ENCODE results near the gene RASL12.
"Not testable (repeated sequence)": the region's sequence is repeated elsewhere in the genome, so short reads cannot be mapped to it uniquely, and the experiment has no call there.

RASL12 gene

DNA sequence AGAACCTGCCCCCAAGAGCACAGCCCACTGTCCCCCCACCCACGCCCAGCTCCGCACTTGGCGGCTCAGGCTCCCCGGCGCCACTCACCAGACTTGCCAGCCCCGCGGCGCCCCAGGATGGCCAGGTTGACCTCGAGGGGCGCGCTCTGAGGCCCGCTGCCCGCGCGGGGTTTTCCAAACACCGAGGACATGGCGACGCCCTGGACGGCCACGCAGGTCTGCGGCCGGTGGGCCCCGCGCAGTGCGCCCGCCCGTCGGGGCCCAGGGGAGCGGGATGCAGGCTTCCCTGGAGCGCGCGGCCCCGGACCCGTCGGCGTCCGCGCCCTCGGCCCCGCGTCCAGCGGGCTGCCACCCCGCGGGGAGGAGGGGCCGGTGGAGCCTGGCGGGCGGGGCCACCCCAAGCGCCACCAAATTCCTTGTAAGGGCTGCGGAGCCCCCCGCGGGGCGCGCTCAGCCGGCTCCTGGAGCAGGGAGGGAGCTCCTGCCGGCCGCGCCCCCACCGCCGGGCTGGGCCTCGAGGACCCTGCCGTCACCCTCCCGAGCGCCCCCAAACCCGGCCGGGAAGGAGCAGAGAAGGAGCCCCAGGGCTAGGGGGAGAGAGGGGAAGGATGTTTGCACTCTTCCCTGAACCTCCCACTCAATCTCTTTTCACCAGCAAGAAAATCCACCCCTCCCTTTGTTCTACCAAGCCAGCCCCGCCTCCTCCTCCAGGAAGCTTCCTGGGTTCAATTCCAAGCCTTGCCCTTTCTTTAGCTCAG lies at the start of gene RASL12:
Gene RASL12 (minus strand): TSS at position 347 of the 758 bp plus-strand sequence. CDS start 156 bp downstream, at position 191.
- DNase-seq (no peak), ATAC-seq (replicated peaks) (peak; percentile 14 to 22)
- Mint-ChIP-seq H3K36me3 (no peaks in the 10 kb centered on the region), H3K27ac (peak within 1 kb of the TSS; percentile 10), H3K27me3 (peaks cover 22 to 43% of the 10 kb centered on the region in 2 donors), H3K9me3 (no peaks in the 10 kb centered on the region), H3K4me3 (peak within 1 kb of the TSS; percentile 42 to 61), H3K4me1 (peaks cover 6 to 17% of the 10 kb centered on the region in 2 donors)

- Mint-ChIP-seq H3K4me3 (no peak overlapping the region), H3K9me3 (no peaks in the 10 kb centered on the region), H3K27ac (no peak overlapping the region), H3K27me3 (no peaks in the 10 kb centered on the region), H3K4me1 (no peaks in the 10 kb centered on the region), H3K36me3 (peaks cover 45 to 51% of the 10 kb centered on the region in 2 donors)
- DNase-seq (no peak), ATAC-seq (replicated peaks) (no peak)
These were observed 47.8 kb upstream of the RASL12 start for GRCh38 chr15:65115542-65115941.

GRCh38 chr15:65115086-65115485 lies 47.3 kb upstream of the RASL12 start, which contains the start of gene UBAP1L:
TSS of gene UBAP1L (minus strand) at chr15:65115200. CDS start at chr15:65106215, 8,985 bp downstream.
- Mint-ChIP-seq H3K9me3 (no peaks in the 10 kb centered on the region), H3K4me3 (no peak within 1 kb of the TSS), H3K27ac (no peak within 1 kb of the TSS), H3K27me3 (no peaks in the 10 kb centered on the region), H3K36me3 (peaks cover 45 to 51% of the 10 kb centered on the region in 2 donors), H3K4me1 (no peaks in the 10 kb centered on the region)
- ATAC-seq (replicated peaks) (no peak), DNase-seq (no peak)

DNA sequence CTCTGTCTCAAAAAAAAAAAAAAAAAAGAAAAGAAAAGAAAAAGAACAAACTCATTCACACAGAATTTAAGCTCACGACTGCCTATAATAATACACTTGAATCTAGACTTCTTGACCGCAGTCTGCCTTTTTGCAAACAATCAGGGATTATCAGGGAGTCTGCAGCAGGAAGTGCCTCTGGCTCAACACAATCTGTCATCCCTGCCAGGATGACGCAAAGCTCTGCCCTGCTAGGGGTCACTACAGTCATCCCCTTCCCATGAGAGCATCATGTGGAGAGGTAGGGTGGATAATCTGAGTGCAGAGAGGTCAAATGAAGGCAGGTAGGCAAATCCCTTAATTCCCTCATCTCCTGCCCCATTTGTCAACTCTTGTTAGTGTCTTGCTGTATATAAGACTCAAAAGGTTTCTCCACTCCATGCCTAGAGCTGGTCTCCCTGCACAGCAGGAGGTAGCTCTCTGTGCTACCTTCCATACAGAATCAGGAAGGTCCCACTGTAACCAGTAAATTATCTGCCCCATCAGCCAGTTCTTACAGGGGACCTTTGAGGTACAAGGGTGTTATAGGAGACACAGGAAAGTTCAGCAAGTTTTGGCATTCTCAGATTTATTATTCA lies 43.0 kb upstream of the RASL12 start:
- Mint-ChIP-seq H3K9me3 (no peaks in the 10 kb centered on the region), H3K36me3 (peaks cover 27 to 54% of the 10 kb centered on the region in 2 donors)
- DNase-seq: no peak

GRCh38 chr15:65106011-65106590 lies 38.3 kb upstream of the RASL12 start:
- Mint-ChIP-seq H3K27me3 (no peaks in the 10 kb centered on the region), H3K4me1 (peaks cover 2 to 11% of the 10 kb centered on the region in 2 donors), H3K36me3 (peaks cover 33 to 56% of the 10 kb centered on the region in 2 donors), H3K4me3 (no peak overlapping the region), H3K9me3 (no peaks in the 10 kb centered on the region), H3K27ac (no peak overlapping the region)
- no peak for DNase-seq
- no peak for ATAC-seq (replicated peaks)

More for the DNA sequence above, 43.0 kb upstream of the RASL12 start:
- H3K4me3 Mint-ChIP-seq: no peak overlapping the region
- H3K27ac Mint-ChIP-seq: no peak overlapping the region
- no peaks in the 10 kb centered on the region for H3K27me3 Mint-ChIP-seq
- H3K4me1 Mint-ChIP-seq: peaks cover 0 to 5% of the 10 kb centered on the region in 2 donors
- ATAC-seq (replicated peaks): no peak

DNA sequence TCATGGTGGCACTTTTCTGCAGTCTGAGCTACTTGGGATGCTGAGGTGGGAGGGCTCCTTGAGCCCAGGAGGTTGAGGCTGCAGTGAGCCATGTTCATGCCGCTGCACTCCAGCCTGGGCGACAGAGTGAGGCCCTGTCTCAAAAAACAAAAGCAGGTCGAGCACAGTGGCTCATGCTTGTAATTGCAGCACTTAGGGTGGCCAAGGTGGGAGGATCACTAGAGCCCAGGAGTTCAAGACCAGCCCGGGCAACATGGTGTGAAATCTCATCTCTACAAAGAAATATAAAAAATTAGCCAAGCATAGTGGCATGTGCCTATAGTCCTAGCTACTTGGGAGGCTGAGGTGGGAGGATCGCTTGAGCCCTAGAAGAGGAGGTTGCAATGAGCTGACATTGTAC lies 37.2 kb upstream of the RASL12 start:
- H3K4me3 Mint-ChIP-seq: no peak overlapping the region
- peaks cover 38 to 60% of the 10 kb centered on the region in 2 donors for H3K36me3 Mint-ChIP-seq
- H3K27ac Mint-ChIP-seq: no peak overlapping the region
- DNase-seq (no peak), ATAC-seq (replicated peaks) (no peak)
- H3K4me1 Mint-ChIP-seq: peaks cover 2 to 11% of the 10 kb centered on the region in 2 donors
- no peaks in the 10 kb centered on the region for H3K9me3 Mint-ChIP-seq
- H3K27me3 Mint-ChIP-seq: no peaks in the 10 kb centered on the region

DNA sequence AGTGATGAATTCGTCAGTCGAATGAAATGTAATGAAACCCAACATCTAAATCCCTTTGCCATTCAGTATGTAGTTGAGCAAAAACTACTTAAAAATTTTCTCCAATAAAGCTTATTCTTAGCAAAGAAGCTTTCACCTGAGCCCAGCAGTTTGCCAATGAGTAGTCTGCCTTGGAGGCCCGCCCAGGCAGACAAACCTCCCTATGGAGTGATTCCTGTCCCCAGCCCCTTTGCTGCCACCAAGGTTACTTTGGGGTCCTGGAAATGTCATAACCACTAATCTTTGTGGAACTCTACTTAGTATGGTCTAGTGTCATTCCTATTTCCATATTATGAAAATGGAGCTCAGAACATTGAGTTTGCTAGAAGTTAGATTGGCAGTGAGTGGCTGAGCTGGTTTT lies 35.1 kb upstream of the RASL12 start:
- Mint-ChIP-seq H3K36me3 (peaks cover 46 to 67% of the 10 kb centered on the region in 2 donors), H3K27me3 (no peaks in the 10 kb centered on the region), H3K4me1 (peaks cover 2 to 11% of the 10 kb centered on the region in 2 donors), H3K27ac (no peak overlapping the region), H3K4me3 (no peak overlapping the region), H3K9me3 (no peaks in the 10 kb centered on the region)
- DNase-seq: no peak
- no peak for ATAC-seq (replicated peaks)

- Mint-ChIP-seq H3K36me3 (peaks cover 45 to 71% of the 10 kb centered on the region in 2 donors), H3K27me3 (no peaks in the 10 kb centered on the region), H3K9me3 (no peaks in the 10 kb centered on the region), H3K4me3 (no peak overlapping the region), H3K27ac (no peak overlapping the region), H3K4me1 (peaks cover 2 to 11% of the 10 kb centered on the region in 2 donors)
- ATAC-seq (replicated peaks) (no peak), DNase-seq (no peak)
These were observed 34.3 kb upstream of the RASL12 start for GRCh38 chr15:65101891-65102708.

DNA sequence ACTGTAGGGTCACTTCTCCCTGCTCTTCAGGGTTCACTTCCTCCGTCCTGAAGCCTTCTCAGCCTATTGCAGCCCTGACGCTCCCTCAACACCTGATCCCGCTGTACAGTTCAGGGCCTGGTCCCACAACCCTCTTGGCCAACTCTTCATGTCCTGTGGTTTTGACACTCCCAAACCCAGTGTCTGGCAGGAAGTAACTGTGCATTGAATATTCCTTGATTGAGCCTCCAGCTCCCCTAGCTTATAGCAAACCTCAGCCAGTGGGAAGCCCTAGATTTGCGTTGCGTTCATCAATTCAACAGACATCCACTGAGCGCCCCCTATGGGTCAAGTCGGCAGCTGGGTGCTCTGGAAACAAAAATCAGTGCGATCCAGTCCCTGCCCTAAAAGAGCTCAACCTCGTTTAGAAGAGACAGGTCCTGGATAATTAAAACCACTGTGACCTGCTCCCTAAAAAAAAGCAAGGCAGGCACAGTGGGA lies 33.7 kb upstream of the RASL12 start:
- H3K36me3 Mint-ChIP-seq: peaks cover 44 to 75% of the 10 kb centered on the region in 2 donors
- H3K9me3 Mint-ChIP-seq: no peaks in the 10 kb centered on the region
- H3K4me1 Mint-ChIP-seq: peaks cover 2 to 11% of the 10 kb centered on the region in 2 donors
- H3K27me3 Mint-ChIP-seq: no peaks in the 10 kb centered on the region
- ATAC-seq (replicated peaks) (peak in 1 of 2 donors; percentile 34), DNase-seq (no peak)
- H3K27ac Mint-ChIP-seq: no peak overlapping the region
- H3K4me3 Mint-ChIP-seq: no peak overlapping the region

DNA sequence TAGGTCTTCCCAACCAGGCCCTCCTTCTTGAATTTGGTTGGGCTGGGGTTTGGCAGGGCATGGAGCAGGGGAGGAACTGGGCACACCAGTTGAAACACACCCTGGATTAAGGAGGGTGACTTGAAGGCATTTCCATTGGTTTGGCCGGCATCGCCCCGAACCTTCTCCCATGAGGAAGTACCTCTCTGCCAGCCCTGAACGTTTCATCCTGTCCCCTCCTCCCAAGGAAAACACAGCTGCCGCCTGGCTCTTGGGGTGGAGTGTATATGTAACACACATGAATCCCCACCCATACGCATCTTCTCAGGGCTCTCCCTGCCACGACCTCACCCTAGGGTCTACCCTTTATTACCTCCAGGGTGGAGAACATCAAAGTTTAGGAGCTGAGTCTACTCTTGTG lies 32.7 kb upstream of the RASL12 start:
- Mint-ChIP-seq H3K27ac (peak overlapping the region; percentile 20), H3K9me3 (no peaks in the 10 kb centered on the region), H3K4me3 (no peak overlapping the region), H3K36me3 (peaks cover 42 to 67% of the 10 kb centered on the region in 2 donors), H3K27me3 (no peaks in the 10 kb centered on the region), H3K4me1 (peaks cover 2 to 6% of the 10 kb centered on the region in 2 donors)
- no peak for DNase-seq
- no peak for ATAC-seq (replicated peaks)

- H3K36me3 Mint-ChIP-seq: peaks cover 44 to 68% of the 10 kb centered on the region in 2 donors
- ATAC-seq (replicated peaks); H3K4me3 Mint-ChIP-seq; DNase-seq; H3K27me3 Mint-ChIP-seq; H3K27ac Mint-ChIP-seq; H3K9me3 Mint-ChIP-seq; H3K4me1 Mint-ChIP-seq: not testable (repeated sequence)
These were observed 32.0 kb upstream of the RASL12 start for GRCh38 chr15:65099801-65100200.

DNA sequence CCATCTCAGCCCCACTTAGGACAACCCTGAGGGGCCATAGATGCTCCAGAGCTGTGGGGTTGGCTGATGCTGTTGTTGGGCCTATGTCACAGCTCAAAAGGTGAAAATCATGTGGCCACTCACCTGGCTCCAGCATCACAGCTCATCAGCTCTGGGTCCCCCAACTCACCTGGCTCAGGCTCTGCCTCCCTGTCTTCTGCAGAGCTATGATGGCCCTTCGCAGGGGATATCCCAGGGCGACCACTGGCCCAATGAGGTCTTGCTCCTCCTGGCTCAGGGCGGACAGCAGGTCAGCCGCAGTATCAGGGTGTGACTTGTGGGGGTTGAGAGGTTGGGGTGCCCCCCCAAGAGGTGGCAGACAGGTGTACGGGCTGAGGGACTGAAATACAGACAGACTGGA lies 31.5 kb upstream of the RASL12 start:
- H3K9me3 Mint-ChIP-seq: no peaks in the 10 kb centered on the region
- H3K27ac Mint-ChIP-seq: no peak overlapping the region
- H3K4me3 Mint-ChIP-seq: no peak overlapping the region
- H3K4me1 Mint-ChIP-seq: peaks cover 2 to 6% of the 10 kb centered on the region in 2 donors
- DNase-seq (no peak), ATAC-seq (replicated peaks) (no peak)
- peaks cover 44 to 69% of the 10 kb centered on the region in 2 donors for H3K36me3 Mint-ChIP-seq
- no peaks in the 10 kb centered on the region for H3K27me3 Mint-ChIP-seq

GRCh38 chr15:65097651-65098263 lies 30.0 kb upstream of the RASL12 start:
- Mint-ChIP-seq H3K27ac (no peak overlapping the region), H3K9me3 (no peaks in the 10 kb centered on the region), H3K36me3 (peaks cover 37 to 64% of the 10 kb centered on the region in 2 donors), H3K4me3 (no peak overlapping the region), H3K4me1 (peaks cover 2 to 6% of the 10 kb centered on the region in 2 donors), H3K27me3 (no peaks in the 10 kb centered on the region)
- DNase-seq: no peak
- no peak for ATAC-seq (replicated peaks)

All from stimulated activated naive B cell treated with anti-CD40 and anti-IgM and Interleukin-4, amounts not matched to agents 10 μg/mL and 1 μg/mL and 100 μg/mL, for 72 hours (primary cell).